Measurements from ENCODE around the gene JPH4. TPM values are rescaled to one million over a fixed set of nuclear protein-coding genes. Genes with fewer than 3 reads are reported as not detected.

JPH4 gene
- polyA plus RNA-seq, 2 of the 4 experiments (the other 2 are of a cell fraction), result 0.05 TPM; not detected in 1

- H3K4me1 ChIP-seq, result no peaks in the 10 kb centered on the region
- H3K27ac ChIP-seq, result no peak overlapping the region
- WGBS (ENCODE audit: missing lambda C conversion rate), result 80% methylated on average over 1 of the region's 8 CpGs
- ChIA-PET CTCF (interaction anchor here (1.0 to 3.1 kb wide), 4 partner anchors 22 to 330 kb away, joined by 3 to 14 read pairs (median 9); no protein-coding TSS in a partner anchor), POLR2A (no interaction called here)
- no peaks in the 10 kb centered on the region for H3K9me3 ChIP-seq
- ATAC-seq (no peak; a peak in 1 of 6 replicates), FAIRE-seq (no peak), DNase-seq (ENCODE audit: low read depth in 1 of 2, low spot score in 1 of 2) (peak in 1 of 2 experiments; percentile 46)
- H3K4me3 ChIP-seq, result no peak overlapping the region
- no peak for TF ChIP-seq CTCF (IDR thresholded peaks at IDR 0.05)
- no peak for TF ChIP-seq CHD2 (IDR thresholded peaks at IDR 0.05; ENCODE audit: low read length, partially characterized antibody)
- no peak for TF ChIP-seq EHMT2 (IDR thresholded peaks at IDR 0.05; ENCODE audit: low read depth)
- no peak for TF ChIP-seq POLR2A (IDR thresholded peaks at IDR 0.05; ENCODE audit: low read length)
- no peak for TF ChIP-seq HOXA7 (CRISPR knock-in tag; IDR thresholded peaks at IDR 0.05)
- no peak for TF ChIP-seq RFX5 (IDR thresholded peaks at IDR 0.05)
- no peak for TF ChIP-seq SMC3 (IDR thresholded peaks at IDR 0.05)
- no peak for TF ChIP-seq NFE2L2 (conservative IDR thresholded peaks at IDR 0.05; ENCODE audit: low read length)
- TF ChIP-seq CHD4 (IDR thresholded peaks at IDR 0.05; ENCODE audit: borderline replicate concordance), result no peak
- no peak for TF ChIP-seq ATOH8 (CRISPR knock-in tag; IDR thresholded peaks at IDR 0.05; ENCODE audit: low read depth)
- no peak for TF ChIP-seq POLR2AphosphoS2 (conservative IDR thresholded peaks at IDR 0.05; ENCODE audit: low read length)
- TF ChIP-seq CBX8 (IDR thresholded peaks at IDR 0.05), result no peak
- no peak for TF ChIP-seq E2F6 (IDR thresholded peaks at IDR 0.05; ENCODE audit: borderline replicate concordance, low read depth)
- no peak for TF ChIP-seq ELK1 (IDR thresholded peaks at IDR 0.05; ENCODE audit: low read depth, low read length)
- TF ChIP-seq EHF (CRISPR knock-in tag; IDR thresholded peaks at IDR 0.05), result no peak
- no peak for TF ChIP-seq BHLHE40 (IDR thresholded peaks at IDR 0.05; ENCODE audit: low read depth, low read length)
- TF ChIP-seq NR3C1 (IDR thresholded peaks at IDR 0.05), result no peak
- TF ChIP-seq FOXS1 (CRISPR knock-in tag; IDR thresholded peaks at IDR 0.05), result no peak
- TF ChIP-seq HEYL (CRISPR knock-in tag; IDR thresholded peaks at IDR 0.05), result no peak
- TF ChIP-seq MAZ (IDR thresholded peaks at IDR 0.05; ENCODE audit: borderline replicate concordance, low read depth, low read length), result no peak
- H3K4me2 ChIP-seq, result no peak overlapping the region
Observed at GRCh38 chr14:23580948-23581281, 2.3 kb upstream of the JPH4 start.

GRCh38 chr14:23580152-23580926 lies 1.7 kb upstream of the JPH4 start:
- H3K4me2 ChIP-seq, result no peak overlapping the region
- ATAC-seq (no peak), DNase-seq (ENCODE audit: low read depth in 1 of 2, low spot score in 1 of 2) (no peak), FAIRE-seq (no peak)
- POLR2A ChIA-PET, result no interaction called here
- H3K4me1 ChIP-seq, result no peaks in the 10 kb centered on the region
- 79% methylated on average over 4 of the region's 24 CpGs for WGBS (ENCODE audit: missing lambda C conversion rate)
- H3K27ac ChIP-seq, result no peak overlapping the region
- CTCF ChIA-PET, result interaction anchor here (0.7 to 2.6 kb wide), 4 partner anchors 9 to 477 kb away, joined by 3 to 13 read pairs (median 4); no protein-coding TSS in a partner anchor
- TF ChIP-seq RNF2 (IDR thresholded peaks at IDR 0.05; ENCODE audit: borderline replicate concordance, low read depth) (no peak), E2F6 (IDR thresholded peaks at IDR 0.05; ENCODE audit: borderline replicate concordance, low read depth) (no peak)
- H3K9me3 ChIP-seq, result no peaks in the 10 kb centered on the region
- no peak overlapping the region for H3K4me3 ChIP-seq

Data from A549 (cell line).